SU-DHL-6 (cell line): ENCODE measurements around the gene ZNF22.

Experiments used
- H2AFZ ChIP-seq: fragments of 200-600 bp; sonication (generic); 2 replicates; pipeline ENCODE4 v1.6.1; 2014; ENCODE audit warnings: low read depth, mild to moderate bottlenecking, moderate library complexity, mixed read lengths, antibody characterized with exemption, low read length; ENCODE audit not compliant: severe bottlenecking
- H3F3A ChIP-seq: fragments of 200-600 bp; shearing (Covaris generic); 2 replicates; pipeline ENCODE4 v1.6.0; 2016; ENCODE audit warnings: antibody characterized with exemption, mild to moderate bottlenecking; ENCODE audit not compliant: insufficient read depth
- H3K27ac ChIP-seq: fragments of 200-600 bp; sonication (generic); 2 replicates; pipeline ENCODE4 v1.5.1; 2016; ENCODE audit warnings: low read depth, mild to moderate bottlenecking, low read length, moderate library complexity, mixed read lengths
- H3K27me3 ChIP-seq: fragments of 200-600 bp; sonication (generic), shearing (Covaris generic); 2 replicates; pipeline ENCODE4 v1.6.0; 2014; ENCODE audit warnings: mild to moderate bottlenecking, low read length
- H3K36me3 ChIP-seq: fragments of 200-600 bp; sonication (generic); 2 replicates; pipeline ENCODE4 v1.6.1; 2014; ENCODE audit warnings: mild to moderate bottlenecking, low read length, mixed read lengths
- H3K4me2 ChIP-seq: fragments of 300-600, 200-600 bp; shearing (Covaris generic), sonication (generic); 2 replicates; pipeline ENCODE4 v1.6.0; 2014; ENCODE audit warnings: low read length, low read depth, mild to moderate bottlenecking; ENCODE audit not compliant: poor library complexity, severe bottlenecking
- H3K4me3 ChIP-seq: fragments of 200-600 bp; sonication (generic); 2 replicates; pipeline ENCODE4 v1.5.1; 2014; ENCODE audit warnings: antibody characterized with exemption, low read length, mild to moderate bottlenecking, mixed read lengths; ENCODE audit not compliant: insufficient read depth, poor library complexity, severe bottlenecking
- H3K79me2 ChIP-seq: fragments of 200-600 bp; sonication (generic); 2 replicates; pipeline ENCODE4 v1.6.1; 2014; ENCODE audit warnings: mild to moderate bottlenecking, low read length, moderate library complexity; ENCODE audit not compliant: insufficient read depth
- H3K9ac ChIP-seq: fragments of 200-600 bp; sonication (generic); 2 replicates; pipeline ENCODE4 v1.7.0; 2014; ENCODE audit warnings: mild to moderate bottlenecking, low read length
- H3K9me2 ChIP-seq: fragments of 200-600 bp; sonication (generic); replicated peaks from 2 replicates; pipeline ENCODE4 v1.6.1; 2014; ENCODE audit warnings: low read length; ENCODE audit not compliant: insufficient read depth
- H3K9me3 ChIP-seq: fragments of 200-600 bp; sonication (generic); 2 replicates; pipeline ENCODE4 v1.6.1; 2014; ENCODE audit warnings: low read length, mixed read lengths; ENCODE audit not compliant: insufficient read depth
- H4K20me1 ChIP-seq: fragments of 200-600 bp; sonication (generic); 2 replicates; pipeline ENCODE4 v1.6.1; 2014; ENCODE audit warnings: low read depth, mild to moderate bottlenecking, antibody characterized with exemption, low read length, moderate library complexity, mixed read lengths
- EZH2phosphoT487 ChIP-seq: fragments of 200-600 bp; sonication (generic), shearing (Covaris generic); conservative IDR thresholded peaks from 2 replicates; pipeline ENCODE4 v1.6.1; 2018; ENCODE audit warnings: mild to moderate bottlenecking, antibody characterized with exemption, low read length, moderate library complexity, mixed read lengths
- TF ChIP-seq, protein P1 (sequence below): fragments of 200-600 bp; sonication (generic); IDR thresholded peaks from one replicate; pipeline ENCODE4 v1.5.1; 2017; ENCODE audit warnings: antibody characterized with exemption, mild to moderate bottlenecking, low read length, moderate library complexity; ENCODE audit not compliant: insufficient read depth, poor library complexity, severe bottlenecking

Gene ZNF22

DNA sequence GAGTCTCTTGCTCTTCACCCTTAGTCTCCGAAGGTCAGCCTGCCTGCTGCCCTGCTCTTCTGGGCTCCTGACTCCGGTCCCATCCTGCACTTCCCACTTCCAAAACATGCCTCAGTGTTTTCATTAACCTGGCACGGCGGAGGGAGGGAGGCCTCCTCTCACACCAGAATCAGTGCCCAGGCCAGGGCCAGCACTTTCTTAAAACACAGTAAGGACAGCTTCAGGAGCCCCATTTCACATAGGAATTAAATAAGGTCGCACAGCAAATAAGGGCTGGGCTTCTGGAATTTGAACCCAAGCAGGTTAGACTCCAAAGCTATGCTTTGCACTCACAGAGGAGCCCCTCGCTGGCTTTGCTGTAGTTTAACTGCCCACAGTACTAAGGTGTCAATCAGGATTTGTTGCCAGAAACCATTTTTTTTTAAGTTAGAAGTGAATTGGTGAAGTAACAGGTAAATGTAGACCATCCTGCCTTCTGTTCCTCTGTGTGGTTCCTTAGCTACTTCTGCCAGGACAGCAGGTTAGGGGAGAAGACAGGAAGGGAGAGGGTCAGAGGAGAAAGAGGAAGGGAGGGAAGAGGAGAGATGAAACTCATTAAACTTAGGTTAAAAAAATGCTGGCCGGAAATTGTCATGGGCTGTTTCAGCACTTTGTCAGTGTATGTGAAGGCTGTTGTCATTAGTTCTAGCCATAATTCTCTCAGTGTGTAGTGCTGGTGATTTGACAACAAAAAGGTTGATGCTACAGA, 40.1 kb upstream of the ZNF22 start:
- Histone ChIP-seq H3K4me2 (no peak overlapping the region), H3K27ac (no peak overlapping the region)
- TF ChIP-seq, protein P1, sequence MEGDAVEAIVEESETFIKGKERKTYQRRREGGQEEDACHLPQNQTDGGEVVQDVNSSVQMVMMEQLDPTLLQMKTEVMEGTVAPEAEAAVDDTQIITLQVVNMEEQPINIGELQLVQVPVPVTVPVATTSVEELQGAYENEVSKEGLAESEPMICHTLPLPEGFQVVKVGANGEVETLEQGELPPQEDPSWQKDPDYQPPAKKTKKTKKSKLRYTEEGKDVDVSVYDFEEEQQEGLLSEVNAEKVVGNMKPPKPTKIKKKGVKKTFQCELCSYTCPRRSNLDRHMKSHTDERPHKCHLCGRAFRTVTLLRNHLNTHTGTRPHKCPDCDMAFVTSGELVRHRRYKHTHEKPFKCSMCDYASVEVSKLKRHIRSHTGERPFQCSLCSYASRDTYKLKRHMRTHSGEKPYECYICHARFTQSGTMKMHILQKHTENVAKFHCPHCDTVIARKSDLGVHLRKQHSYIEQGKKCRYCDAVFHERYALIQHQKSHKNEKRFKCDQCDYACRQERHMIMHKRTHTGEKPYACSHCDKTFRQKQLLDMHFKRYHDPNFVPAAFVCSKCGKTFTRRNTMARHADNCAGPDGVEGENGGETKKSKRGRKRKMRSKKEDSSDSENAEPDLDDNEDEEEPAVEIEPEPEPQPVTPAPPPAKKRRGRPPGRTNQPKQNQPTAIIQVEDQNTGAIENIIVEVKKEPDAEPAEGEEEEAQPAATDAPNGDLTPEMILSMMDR, result no peak
- TF ChIP-seq EZH2phosphoT487, result no peak

DNA sequence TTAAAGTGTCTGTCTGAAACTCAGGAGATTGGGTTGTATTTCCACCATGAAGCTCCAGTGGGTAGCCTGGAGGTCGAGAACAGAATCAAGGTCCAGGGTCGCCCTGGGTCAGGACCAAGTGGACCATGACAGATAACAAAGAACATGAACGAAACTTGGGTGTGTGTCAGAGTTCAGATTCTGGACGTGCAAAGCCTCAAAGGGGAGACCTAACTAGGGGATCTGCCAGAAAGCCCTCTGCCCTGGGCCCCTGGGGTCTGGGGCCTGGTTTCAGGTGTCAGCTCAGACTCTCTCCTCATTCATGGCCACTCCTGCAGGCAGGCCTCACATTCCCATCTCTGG, 39.5 kb upstream of the ZNF22 start:
- H3K27ac ChIP-seq, result no peak overlapping the region
- H3K4me2 ChIP-seq, result no peak overlapping the region
- H2AFZ ChIP-seq, result no peak overlapping the region
- H3K4me3 ChIP-seq, result no peak overlapping the region
- H3K36me3 ChIP-seq, result no peaks in the 10 kb centered on the region
- no peaks in the 10 kb centered on the region for H3K79me2 ChIP-seq
- TF ChIP-seq, protein P1, result no peak
- no peak for TF ChIP-seq EZH2phosphoT487
- H3K27me3 ChIP-seq, result no peaks in the 10 kb centered on the region
- no peak overlapping the region for H3K9ac ChIP-seq
- no peaks in the 10 kb centered on the region for H3F3A ChIP-seq
- no peaks in the 10 kb centered on the region for H3K9me2 ChIP-seq
- no peaks in the 10 kb centered on the region for H3K9me3 ChIP-seq
- no peaks in the 10 kb centered on the region for H4K20me1 ChIP-seq

More for the DNA sequence above, 40.1 kb upstream of the ZNF22 start:
- H3K9me3 ChIP-seq, result no peaks in the 10 kb centered on the region
- no peaks in the 10 kb centered on the region for H3K36me3 ChIP-seq
- no peak overlapping the region for H3K4me3 ChIP-seq
- no peaks in the 10 kb centered on the region for H3K9me2 ChIP-seq
- no peaks in the 10 kb centered on the region for H4K20me1 ChIP-seq
- no peaks in the 10 kb centered on the region for H3K79me2 ChIP-seq
- H3K27me3 ChIP-seq, result no peaks in the 10 kb centered on the region
- no peak overlapping the region for H3K9ac ChIP-seq
- H2AFZ ChIP-seq, result no peak overlapping the region
- H3F3A ChIP-seq, result no peaks in the 10 kb centered on the region

DNA sequence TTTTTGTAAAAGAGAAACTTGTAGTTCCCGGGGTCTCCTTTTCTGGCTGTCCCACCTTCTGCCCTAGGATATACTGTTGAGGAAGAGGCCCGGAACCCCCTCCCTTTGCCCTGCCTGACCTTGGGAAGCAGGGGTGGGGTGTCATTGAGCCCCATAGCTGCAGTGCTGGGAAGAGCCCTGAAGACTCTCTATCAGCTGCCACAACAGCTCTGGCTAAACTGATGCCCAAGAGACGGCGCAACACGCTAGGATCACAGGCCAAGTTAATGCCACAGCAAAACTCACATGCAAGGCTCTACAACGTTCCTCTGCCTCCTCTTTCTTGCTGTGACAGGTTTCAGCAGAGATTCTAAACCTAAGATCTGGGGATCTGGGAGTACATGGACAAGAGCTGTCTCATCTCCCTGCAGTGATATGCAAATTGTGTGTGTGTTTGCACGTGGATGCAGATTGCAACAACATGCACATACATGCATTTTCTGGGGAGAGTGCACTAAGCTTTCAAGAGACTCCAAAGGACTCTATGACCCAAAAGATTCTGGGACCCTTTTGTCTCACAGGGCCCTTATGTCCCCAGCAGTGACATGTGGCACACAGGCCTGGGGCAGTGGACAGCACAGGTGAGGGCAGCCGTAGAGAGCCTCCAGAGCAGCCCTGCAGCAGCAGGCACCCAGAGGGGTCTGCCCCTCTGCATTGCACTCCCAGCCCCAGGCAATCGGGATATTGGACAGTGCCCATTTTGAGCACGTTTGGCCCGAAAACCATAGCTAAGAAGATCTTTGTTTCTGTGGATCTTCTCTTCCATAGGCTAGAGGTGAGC, 38.6 kb upstream of the ZNF22 start:
- Histone ChIP-seq H3F3A (no peaks in the 10 kb centered on the region), H3K36me3 (no peaks in the 10 kb centered on the region), H3K9ac (no peak overlapping the region), H3K9me3 (no peaks in the 10 kb centered on the region), H3K4me2 (no peak overlapping the region), H3K27me3 (no peaks in the 10 kb centered on the region), H3K4me3 (no peak overlapping the region), H3K27ac (no peak overlapping the region), H2AFZ (no peak overlapping the region), H4K20me1 (no peaks in the 10 kb centered on the region), H3K79me2 (no peaks in the 10 kb centered on the region), H3K9me2 (no peaks in the 10 kb centered on the region)
- TF ChIP-seq EZH2phosphoT487, result no peak
- TF ChIP-seq, protein P1, result no peak
